Activated T-cell treated with anti-CD3 and anti-CD28 coated beads for 24 hours (primary cell): ENCODE measurements around the gene ABCC1.
"Not testable (repeated sequence)": the region's sequence is repeated elsewhere in the genome, so short reads cannot be mapped to it uniquely, and the experiment has no call there.

Source experiments
- DNase-seq: peaks from one replicate; pipeline ENCODE4 v3.0.0-alpha.2; 2020; ENCODE audit warnings: low read depth

The ABCC1 gene

GRCh38 chr16:16083421-16084156 is 134.2 kb downstream of the ABCC1 start:
- peak; percentile 18 for DNase-seq

- no peak for DNase-seq
These were observed 135.5 kb downstream of the ABCC1 start for GRCh38 chr16:16084874-16085273.

GRCh38 chr16:16086653-16087446 is 137.4 kb downstream of the ABCC1 start:
- no peak for DNase-seq

GRCh38 chr16:16090238-16090637 is 140.8 kb downstream of the ABCC1 start:
- no peak for DNase-seq

- DNase-seq, result no peak
These were observed 143.7 kb downstream of the ABCC1 start for GRCh38 chr16:16092925-16093627.

- DNase-seq, result no peak
These were observed 144.4 kb downstream of the ABCC1 start for GRCh38 chr16:16093628-16094332.

- DNase-seq, result no peak
These were observed 146.2 kb downstream of the ABCC1 start for GRCh38 chr16:16095646-16096045.

GRCh38 chr16:16096121-16096857 is 146.9 kb downstream of the ABCC1 start:
- no peak for DNase-seq

GRCh38 chr16:16096858-16097213 is 147.4 kb downstream of the ABCC1 start:
- no peak for DNase-seq

- DNase-seq, result no peak
These were observed 149.9 kb downstream of the ABCC1 start for GRCh38 chr16:16099320-16099719.

GRCh38 chr16:16100631-16101030 is 151.2 kb downstream of the ABCC1 start:
- DNase-seq, result no peak

- no peak for DNase-seq
These were observed 152.2 kb downstream of the ABCC1 start for GRCh38 chr16:16101585-16101984.

- no peak for DNase-seq
These were observed 153.3 kb downstream of the ABCC1 start for GRCh38 chr16:16102738-16103137.

GRCh38 chr16:16104132-16104803 is 154.9 kb downstream of the ABCC1 start:
- not testable (repeated sequence) for DNase-seq

GRCh38 chr16:16104804-16105141 is 155.4 kb downstream of the ABCC1 start:
- DNase-seq, result not testable (repeated sequence)

GRCh38 chr16:16105646-16106045 is 156.2 kb downstream of the ABCC1 start:
- DNase-seq, result no peak

- DNase-seq, result no peak
These were observed 157.1 kb downstream of the ABCC1 start for GRCh38 chr16:16106466-16106865.

GRCh38 chr16:16107839-16108238 is 158.4 kb downstream of the ABCC1 start:
- DNase-seq, result no peak

- DNase-seq, result no peak
These were observed 159.3 kb downstream of the ABCC1 start for GRCh38 chr16:16108759-16109158.

- no peak for DNase-seq
These were observed 160.2 kb downstream of the ABCC1 start for GRCh38 chr16:16109453-16110110.

GRCh38 chr16:16110111-16110490 is 160.7 kb downstream of the ABCC1 start:
- DNase-seq, result no peak
